H1 (cell line): ENCODE measurements around the gene RAB3A. TPM values are rescaled to one million over a fixed set of nuclear protein-coding genes. Genes with fewer than 3 reads are reported as not detected.

ENCODE experiments used
- CTCF ChIA-PET: fragments of 300-600 bp; sonication (Branson Sonifier 250); formaldehyde crosslinking; loops from one replicate; lab custom pipeline; 2021; ENCODE audit not compliant: partially characterized antibody; lab: Charles Lee
- POLR2A ChIA-PET: fragments of 300-600 bp; sonication (Branson Sonifier 250); formaldehyde crosslinking; loops from one replicate; lab custom pipeline; 2021; ENCODE audit warnings: inconsistent platforms; ENCODE audit not compliant: partially characterized antibody; lab: Charles Lee
- DNase-seq, 2 experiments: peaks; one replicate each; pipeline versions ENCODE4 v3.0.0 to v3.0.0-alpha.2; 2010 to 2022; ENCODE audit warnings: low spot score in 2 of 2, low read depth in 1 of 2, mixed read lengths in 1 of 2
- FAIRE-seq: peaks from 2 replicates; lab custom pipeline; 2011; peaks lifted over from hg19 to GRCh38; lab: Jason Lieb, UNC
- H2AFZ ChIP-seq: 2 replicates; pipeline ENCODE4 v1.8.1; 2012; ENCODE audit warnings: low read length, inconsistent platforms
- H2AK5ac ChIP-seq: 2 replicates; pipeline ENCODE4 v1.6.1; 2013; ENCODE audit warnings: low read depth, low read length
- H2BK120ac ChIP-seq: replicated peaks from 2 replicates; pipeline ENCODE3; 2013; ENCODE audit warnings: low read depth, low read length, inconsistent platforms
- H2BK12ac ChIP-seq: 2 replicates; pipeline ENCODE4 v1.6.1; 2013; ENCODE audit warnings: low read depth, low read length
- H2BK15ac ChIP-seq: 2 replicates; pipeline ENCODE4 v1.6.1; 2013; ENCODE audit warnings: low read length
- H2BK20ac ChIP-seq: 2 replicates; pipeline ENCODE4 v1.6.1; 2013; ENCODE audit warnings: low read length
- H2BK5ac ChIP-seq: 2 replicates; pipeline ENCODE4 v1.6.1; 2013; ENCODE audit warnings: low read depth, low read length
- H3K14ac ChIP-seq: 2 replicates; pipeline ENCODE4 v1.6.1; 2013; ENCODE audit warnings: inconsistent platforms; ENCODE audit not compliant: insufficient read length
- H3K18ac ChIP-seq: 2 replicates; pipeline ENCODE4 v1.6.1; 2013; ENCODE audit warnings: low read length; ENCODE audit errors: extremely low read depth
- H3K23ac ChIP-seq: 2 replicates; pipeline ENCODE4 v1.6.1; 2013; ENCODE audit warnings: inconsistent platforms; ENCODE audit not compliant: insufficient read length
- H3K23me2 ChIP-seq: 2 replicates; pipeline ENCODE4 v1.6.1; 2013; ENCODE audit warnings: low read depth, low read length
- H3K27ac ChIP-seq: 2 replicates; pipeline ENCODE4 v1.6.1; 2011; ENCODE audit warnings: low read depth, low read length, inconsistent platforms
- H3K27me3 ChIP-seq, 4 experiments: replicated peaks in 1 of 4; 1 replicate in 1 of 4; 2 replicates in 3 of 4; pipeline versions ENCODE4 v1.6.1 to v1.8.1; 2011 to 2013; ENCODE audit warnings: low read length in 3 of 4, mild to moderate bottlenecking in 3 of 4, inconsistent platforms in 2 of 4, mixed read lengths in 2 of 4, moderate library complexity in 1 of 4; ENCODE audit not compliant: control insufficient read depth in 3 of 4, insufficient read depth in 3 of 4; ENCODE audit errors: extremely low read depth in 1 of 4
- H3K36me3 ChIP-seq, 4 experiments: 2 replicates each; pipeline versions ENCODE4 v1.6.1 to v1.8.1; 2011 to 2013; ENCODE audit warnings: mild to moderate bottlenecking in 4 of 4, low read length in 3 of 4, moderate library complexity in 2 of 4, control low read depth in 1 of 4, inconsistent platforms in 1 of 4; ENCODE audit not compliant: insufficient read depth in 4 of 4, control insufficient read depth in 2 of 4
- H3K4ac ChIP-seq: replicated peaks from 2 replicates; pipeline ENCODE3; 2013; ENCODE audit warnings: low read length, low read depth, mixed read lengths, inconsistent platforms; ENCODE audit not compliant: insufficient read length
- H3K4me1 ChIP-seq, 4 experiments: replicated peaks in 1 of 4; 1 replicate in 1 of 4; 2 replicates in 3 of 4; pipeline versions ENCODE4 v1.6.1 to v1.8.1; 2011 to 2013; ENCODE audit warnings: low read length in 3 of 4, inconsistent platforms in 2 of 4, mixed read lengths in 1 of 4; ENCODE audit not compliant: insufficient read depth in 4 of 4, control insufficient read depth in 3 of 4
- H3K4me2 ChIP-seq, 2 experiments: 2 replicates each; pipeline versions ENCODE4 v1.6.1 to v1.8.1; 2011 to 2013; ENCODE audit warnings: low read depth in 2 of 2, low read length in 2 of 2, control low read depth in 1 of 2, inconsistent platforms in 1 of 2, mild to moderate bottlenecking in 1 of 2; ENCODE audit not compliant: insufficient read depth in 1 of 2
- H3K4me3 ChIP-seq, 4 experiments: fragments of 200-600, 300-600 bp in 1 of 4; sonication (generic), shearing (Covaris generic), sonication (Bioruptor Twin) in 1 of 4; 2 replicates each; pipeline versions ENCODE4 v1.5.1 to v1.8.1; 2011 to 2016; ENCODE audit warnings: low read length in 4 of 4, low read depth in 3 of 4, control low read depth in 2 of 4, inconsistent platforms in 2 of 4, mild to moderate bottlenecking in 2 of 4, mixed read lengths in 1 of 4, moderate library complexity in 1 of 4; ENCODE audit not compliant: insufficient read depth in 2 of 4; ENCODE audit errors: extremely low read depth in 1 of 4
- H3K56ac ChIP-seq: replicated peaks from 2 replicates; pipeline ENCODE3; 2013; ENCODE audit warnings: low read depth, mild to moderate bottlenecking, mixed read lengths, low read length, inconsistent platforms; ENCODE audit not compliant: insufficient read length
- H3K79me1 ChIP-seq: 2 replicates; pipeline ENCODE4 v1.6.1; 2013; ENCODE audit warnings: low read depth, low read length, control low read depth
- H3K79me2 ChIP-seq, 2 experiments: 2 replicates each; pipeline versions ENCODE4 v1.6.1 to v1.8.1; 2012 to 2013; ENCODE audit warnings: low read length in 2 of 2, mild to moderate bottlenecking in 2 of 2, inconsistent platforms in 1 of 2; ENCODE audit not compliant: insufficient read depth in 2 of 2, control insufficient read depth in 1 of 2
- H3K9ac ChIP-seq, 4 experiments: replicated peaks in 1 of 4; 1 replicate in 1 of 4; 2 replicates in 3 of 4; pipeline versions ENCODE4 v1.6.1 to v1.8.1; 2011 to 2013; ENCODE audit warnings: low read depth in 3 of 4, low read length in 3 of 4, control low read depth in 2 of 4, mild to moderate bottlenecking in 2 of 4, moderate library complexity in 2 of 4, inconsistent platforms in 1 of 4; ENCODE audit errors: extremely low read depth in 1 of 4
- H3K9me3 ChIP-seq, 2 experiments: 2 replicates each; pipeline versions ENCODE4 v1.6.1 to v1.8.1; 2012 to 2013; ENCODE audit warnings: mild to moderate bottlenecking in 2 of 2, moderate library complexity in 2 of 2, control low read depth in 1 of 2, inconsistent platforms in 1 of 2, low read depth in 1 of 2, low read length in 1 of 2, mixed read lengths in 1 of 2; ENCODE audit not compliant: insufficient read depth in 2 of 2
- H4K20me1 ChIP-seq, 2 experiments: replicated peaks in 1 of 2; 2 replicates each; pipeline versions ENCODE3 to v1.8.1; 2011 to 2013; ENCODE audit warnings: inconsistent platforms in 2 of 2, low read length in 2 of 2, mild to moderate bottlenecking in 1 of 2; ENCODE audit not compliant: insufficient read depth in 2 of 2, control insufficient read depth in 1 of 2
- H4K5ac ChIP-seq: 2 replicates; pipeline ENCODE4 v1.6.1; 2013; ENCODE audit warnings: low read length, low read depth, mixed read lengths, inconsistent platforms; ENCODE audit not compliant: insufficient read length
- H4K8ac ChIP-seq: 2 replicates; pipeline ENCODE4 v1.8.0; 2013; ENCODE audit warnings: mild to moderate bottlenecking, moderate library complexity, low read length, inconsistent platforms; ENCODE audit not compliant: insufficient read depth; ENCODE audit errors: extremely low read depth
- H4K91ac ChIP-seq: replicated peaks from 2 replicates; pipeline ENCODE3; 2013; ENCODE audit warnings: low read length, mixed read lengths, inconsistent platforms; ENCODE audit not compliant: insufficient read length
- EZH2 ChIP-seq: fragments of 200-600 bp; sonication (generic); IDR thresholded peaks from 2 replicates; pipeline ENCODE4 v1.7.1; 2012; ENCODE audit warnings: low read depth, mild to moderate bottlenecking, moderate library complexity, low read length, inconsistent platforms; ENCODE audit not compliant: severe bottlenecking
- KDM4A ChIP-seq: IDR thresholded peaks from one replicate; pipeline ENCODE4 v1.7.1; 2012; ENCODE audit warnings: low read depth, mild to moderate bottlenecking, moderate library complexity, low read length, inconsistent platforms; ENCODE audit not compliant: severe bottlenecking
- NANOG ChIP-seq: IDR thresholded peaks from 2 replicates; pipeline ENCODE4 v1.6.1; 2011; ENCODE audit warnings: low read length, low read depth, mild to moderate bottlenecking, inconsistent platforms; ENCODE audit not compliant: insufficient read depth, poor library complexity, severe bottlenecking
- NRF1 ChIP-seq: IDR thresholded peaks from 2 replicates; pipeline ENCODE4 v1.6.1; 2011; ENCODE audit warnings: mild to moderate bottlenecking, low read depth, low read length, improper control_type of control experiment
- POU5F1 ChIP-seq: IDR thresholded peaks from 2 replicates; pipeline ENCODE4 v1.6.1; 2011; ENCODE audit warnings: low read depth, mild to moderate bottlenecking, low read length, moderate library complexity
- SP1 ChIP-seq: IDR thresholded peaks from 2 replicates; pipeline ENCODE4 v1.6.1; 2011; ENCODE audit warnings: low read depth, low read length
- SUZ12 ChIP-seq: fragments of 200-600 bp; sonication (generic); IDR thresholded peaks from 2 replicates; pipeline ENCODE4 v1.6.1; 2012; ENCODE audit warnings: mild to moderate bottlenecking, inconsistent platforms, low read length, moderate library complexity, mixed read lengths
- TBP ChIP-seq: IDR thresholded peaks from 2 replicates; pipeline ENCODE4 v1.6.1; 2011; ENCODE audit warnings: low read depth, low read length, improper control_type of control experiment
- TCF12 ChIP-seq: IDR thresholded peaks from 2 replicates; pipeline ENCODE4 v1.6.1; 2011; ENCODE audit warnings: low read depth, mild to moderate bottlenecking, low read length
- TEAD4 ChIP-seq: IDR thresholded peaks from 2 replicates; pipeline ENCODE4 v1.6.1; 2012; ENCODE audit warnings: low read depth, low read length, inconsistent platforms, mixed read lengths
- WGBS, 2 experiments: shearing (Covaris generic) in 1 of 2; methylation state at CpG; one replicate each; pipeline versions ENCODE4 v1.1.6 to v1.1.7; 2013 to 2015; ENCODE audit warnings: low lambda C conversion rate in 2 of 2, mixed read lengths in 2 of 2, inconsistent platforms in 1 of 2, low coverage in 1 of 2, missing lambda C conversion rate in 1 of 2; ENCODE audit not compliant: insufficient replicate concordance in 2 of 2, insufficient coverage in 1 of 2, insufficient read length in 1 of 2; ENCODE audit errors: extremely low coverage in 1 of 2, missing lambda C conversion rate in 1 of 2; 5-methylcytosine and 5-hydroxymethylcytosine counted together
- polyA plus RNA-seq, 7 experiments: library from polyadenylated mRNA; depleted of rRNA in 3 of 7; stranded (reverse) in 5 of 7; unstranded in 2 of 7; fragments of >200 nt in 5 of 7; fragments of 200-250 nt in 2 of 7; gene quantifications; 1 replicate in 5 of 7; 2 replicates in 1 of 7; 4 replicates in 1 of 7; pipeline versions ENCODE4 v1.2.1 to v1.2.3, GENCODE V29; 2011 to 2013; ENCODE audit warnings: missing spikeins in 2 of 7, mixed read lengths in 2 of 7
- total RNA-seq: library from RNA; stranded (reverse); fragmentation: NEBNext Ultra II Directional; extraction: Animal tissue kit (Norgen Biotek cat#: 25700); gene quantifications from 2 replicates; pipeline ENCODE4 v1.2.1, GENCODE V29; 2021
- TF ChIP-seq, protein P1 (sequence below): IDR thresholded peaks from 2 replicates; pipeline ENCODE4 v1.6.1; 2012; ENCODE audit warnings: inconsistent platforms

The RAB3A gene
- total and polyA plus RNA-seq, 2 of the 8 experiments (the other 6 are each of a cell fraction or from before 2014, with no cell fraction given) = 13.6 to 14.2 TPM

DNA sequence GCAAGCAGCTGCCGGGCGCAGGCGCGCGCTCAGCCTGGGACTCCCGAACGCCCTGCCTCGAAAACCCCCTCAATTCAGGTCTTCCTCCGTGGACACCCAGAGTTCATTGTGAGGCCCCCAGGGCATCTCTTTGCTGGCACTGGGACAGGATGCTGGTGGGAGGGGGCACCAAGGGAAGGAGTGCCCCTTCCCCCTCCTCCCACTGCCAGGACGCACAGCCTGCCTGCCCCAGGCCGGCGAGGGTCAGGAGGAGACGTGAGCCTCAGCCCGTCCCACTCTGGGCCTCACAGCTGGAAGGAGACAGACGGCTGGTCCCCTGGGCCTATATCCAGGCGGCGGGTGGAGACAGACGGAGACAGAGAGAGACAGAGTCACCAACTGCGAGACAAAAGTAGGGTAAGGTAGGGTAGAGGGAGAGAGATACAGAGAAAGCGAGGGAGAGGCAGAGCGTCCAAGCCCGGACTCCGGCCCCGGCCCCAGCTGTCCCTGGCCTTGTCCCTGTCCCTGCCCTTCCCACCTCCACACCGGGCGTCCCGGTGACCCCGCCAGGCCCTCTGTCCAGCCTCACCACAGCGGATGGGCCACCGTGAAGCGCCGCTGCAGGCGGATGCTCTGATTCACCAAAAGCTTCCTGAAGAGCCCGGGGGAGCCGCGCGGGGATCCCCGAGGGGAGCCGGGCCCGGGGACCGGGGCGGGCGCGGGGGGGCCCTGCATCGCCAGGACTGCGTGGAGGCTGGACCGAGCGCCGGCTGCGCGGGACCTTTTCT is 22.0 kb upstream of the RAB3A start, which contains the start of gene PDE4C:
Gene PDE4C, minus strand, starts transcription at position 737 of the 767 bp plus-strand sequence. Its CDS starts 23 bp downstream, at position 714.
- Histone ChIP-seq H2AFZ (no peak within 1 kb of the TSS), H3K4ac (no peak within 1 kb of the TSS), H2BK20ac (0 out of 2 replicates have a peak within 1 kb of the TSS, but pooled peaks have one; percentile 34), H3K4me2 (peak within 1 kb of the TSS; percentile 72 to 98), H2BK15ac (peak within 1 kb of the TSS; percentile 65), H3K27me3 (peaks cover 10 to 23% (median 17%) of the 10 kb centered on the region in 4 experiments), H2AK5ac (no peak within 1 kb of the TSS), H2BK12ac (peak within 1 kb of the TSS; percentile 29; the same call in 1 of the 2 replicates), H4K5ac (no peak within 1 kb of the TSS), H3K9me3 (no peaks in the 10 kb centered on the region), H3K14ac (no peak within 1 kb of the TSS), H4K20me1 (no peaks in the 10 kb centered on the region), H3K56ac (no peak within 1 kb of the TSS), H3K36me3 (no peaks in the 10 kb centered on the region), H2BK5ac (no peak within 1 kb of the TSS; the same call in 1 of the 2 replicates), H2BK120ac (no peak within 1 kb of the TSS), H4K8ac (no peak within 1 kb of the TSS; the same call in 1 of the 2 replicates), H3K79me2 (no peaks in the 10 kb centered on the region), H3K27ac (no peak within 1 kb of the TSS), H3K9ac (no peak within 1 kb of the TSS), H4K91ac (no peak within 1 kb of the TSS), H3K18ac (peak within 1 kb of the TSS; percentile 48), H3K4me1 (peaks cover 0 to 17% (median 13%) of the 10 kb centered on the region in 4 experiments; a peak in 6 of 7 replicates), H3K4me3 (peak within 1 kb of the TSS in 2 of 4 experiments; percentile 40 to 72; a peak in 5 of 8 replicates), H3K79me1 (no peaks in the 10 kb centered on the region), H3K23me2 (peaks cover 13% of the 10 kb centered on the region), H3K23ac (no peak within 1 kb of the TSS)
- POLR2A ChIA-PET = interaction anchor here (0.5 to 3.0 kb wide), 5 partner anchors 7 to 75 kb away, joined by 4 to 18 read pairs (median 9); partner anchors contain the start of gene JUND
- FAIRE-seq (no peak), DNase-seq (peak in 1 of 2 experiments; percentile 76)
- CTCF ChIA-PET = interaction anchor here (0.7 to 2.0 kb wide), 6 partner anchors 10 to 53 kb away, joined by 3 to 5 read pairs (median 4); partner anchors contain the start of gene RAB3A
- 32% methylated on average over 39 of the region's 51 CpGs; no CpG with 5 or more reads in 1 of the 2 experiments for WGBS, 2 experiments
- TF ChIP-seq NRF1 (0 out of 2 replicates have a peak, but pooled peaks have one; percentile 28), SUZ12 (peak; percentile 65), KDM4A (no peak), SP1 (no peak), TEAD4 (no peak), TCF12 (no peak), NANOG (no peak), POU5F1 (no peak), EZH2 (peak; percentile 64), TBP (no peak)
- TF ChIP-seq, protein P1, sequence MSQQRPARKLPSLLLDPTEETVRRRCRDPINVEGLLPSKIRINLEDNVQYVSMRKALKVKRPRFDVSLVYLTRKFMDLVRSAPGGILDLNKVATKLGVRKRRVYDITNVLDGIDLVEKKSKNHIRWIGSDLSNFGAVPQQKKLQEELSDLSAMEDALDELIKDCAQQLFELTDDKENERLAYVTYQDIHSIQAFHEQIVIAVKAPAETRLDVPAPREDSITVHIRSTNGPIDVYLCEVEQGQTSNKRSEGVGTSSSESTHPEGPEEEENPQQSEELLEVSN = no peak
